Prostate gland (tissue), 2 donors: Measurements from ENCODE around the gene MACC1. TPM values are rescaled to one million over a fixed set of nuclear protein-coding genes. Genes with fewer than 3 reads are reported as not detected.

ENCODE experiments used
- DNase-seq: peaks from one replicate; pipeline ENCODE4 v3.0.0-alpha.2; 2019; ENCODE audit warnings: low spot score
- H3K27ac ChIP-seq, 2 donors: fragments of 200-600 bp; sonication (generic); 2 replicates each; pipeline ENCODE4 v1.5.1; 2017 to 2019
- H3K27me3 ChIP-seq: fragments of 200-600 bp; sonication (generic); replicated peaks from 2 replicates; pipeline ENCODE4 v1.5.1; 2019; ENCODE audit not compliant: insufficient read depth
- H3K36me3 ChIP-seq, 2 donors: fragments of 200-600 bp; sonication (generic); 1 replicate in 1 of 2; 2 replicates in 1 of 2; pipeline versions ENCODE4 v1.5.1 to v1.8.1; 2017 to 2019
- H3K4me1 ChIP-seq: fragments of 200-600 bp; sonication (generic); replicated peaks from 2 replicates; pipeline ENCODE4 v1.5.1; 2019
- H3K4me3 ChIP-seq, 2 donors: fragments of 200-600 bp; sonication (generic); 2 replicates each; pipeline ENCODE4 v1.5.1; 2017 to 2019
- H3K9me3 ChIP-seq: fragments of 200-600 bp; sonication (generic); 2 replicates; pipeline ENCODE4 v1.5.1; 2017
- POLR2A ChIP-seq: fragments of 450-650 bp; IDR thresholded peaks from one replicate; pipeline ENCODE4 v1.6.1; 2016; ENCODE audit warnings: antibody characterized with exemption, mild to moderate bottlenecking
- POLR2AphosphoS5 ChIP-seq: sonication (generic); formaldehyde crosslinking; IDR thresholded peaks from one replicate; pipeline ENCODE4 v1.6.1; 2017; ENCODE audit warnings: antibody characterized with exemption
- WGBS: methylation state at CpG from one replicate; pipeline ENCODE4 v1.1.5; 2018; 5-methylcytosine and 5-hydroxymethylcytosine counted together
- intact Hi-C: fragments of 100-400 bp; cut with DNase I; formaldehyde crosslinking; loops from one replicate; pipeline ENCODE4 v1.14.2; 2022
- total RNA-seq, 2 donors: library from RNA; depleted of rRNA; stranded (reverse); fragments of >200 nt; gene quantifications; one replicate each; pipeline ENCODE4 v1.1.0, GENCODE V29; 2016
- TF ChIP-seq, protein P1 (sequence below), 4 experiments: fragments of 200-600 bp in 2 of 4; fragments of 450-650 bp in 2 of 4; sonication (generic) in 2 of 4; IDR thresholded peaks; 1 replicate in 3 of 4; 2 replicates in 1 of 4; pipeline ENCODE4 v1.5.1; 2016 to 2019; ENCODE audit warnings: antibody characterized with exemption in 4 of 4, mild to moderate bottlenecking in 2 of 4, moderate library complexity in 2 of 4

Gene MACC1
- total RNA-seq, 2 donors from 2014 or later, result 3.0 to 3.4 TPM

DNA sequence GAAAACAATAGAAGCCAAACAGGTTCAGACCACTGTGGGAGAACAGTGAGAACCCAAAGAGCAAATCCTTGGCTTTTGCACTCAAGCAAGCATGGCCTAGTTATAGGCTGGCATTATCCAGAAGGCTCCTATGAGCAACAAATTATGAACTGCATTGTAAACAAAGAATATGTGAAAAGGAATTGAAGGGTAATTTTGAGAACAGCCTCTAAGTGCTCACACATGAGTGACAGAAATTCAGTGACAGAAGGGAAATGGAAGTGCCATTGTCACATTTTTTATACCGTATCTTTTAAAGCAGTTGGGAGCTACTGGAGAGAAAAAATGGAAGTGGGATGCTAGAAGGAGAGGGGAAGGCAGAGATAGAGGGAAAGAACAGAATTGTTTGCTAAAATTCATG lies 114.2 kb downstream of the MACC1 start:
- Histone ChIP-seq H3K27me3 (no peaks in the 10 kb centered on the region), H3K4me1 (peaks cover 3% of the 10 kb centered on the region)

DNA sequence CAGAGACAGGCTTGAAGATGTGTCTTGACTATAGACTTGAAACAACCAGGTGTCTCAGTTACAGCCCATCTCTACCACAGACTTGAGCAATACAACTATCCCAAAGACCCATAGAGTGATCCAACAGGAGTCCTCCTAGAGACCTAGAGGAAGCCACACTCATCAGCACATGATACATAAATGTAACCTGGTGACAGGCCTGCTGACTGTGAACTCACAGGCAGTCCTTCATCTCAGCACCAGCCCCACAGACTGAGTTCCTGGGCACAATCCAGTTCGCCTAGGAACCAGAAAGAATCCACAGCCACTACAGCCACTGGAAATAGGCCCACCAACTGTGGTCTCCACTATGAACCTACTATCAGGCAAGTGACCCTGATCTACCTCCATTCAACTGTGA lies 121.3 kb downstream of the MACC1 start:
- no peak for TF ChIP-seq POLR2AphosphoS5
- TF ChIP-seq POLR2A, result no peak
- TF ChIP-seq, protein P1, sequence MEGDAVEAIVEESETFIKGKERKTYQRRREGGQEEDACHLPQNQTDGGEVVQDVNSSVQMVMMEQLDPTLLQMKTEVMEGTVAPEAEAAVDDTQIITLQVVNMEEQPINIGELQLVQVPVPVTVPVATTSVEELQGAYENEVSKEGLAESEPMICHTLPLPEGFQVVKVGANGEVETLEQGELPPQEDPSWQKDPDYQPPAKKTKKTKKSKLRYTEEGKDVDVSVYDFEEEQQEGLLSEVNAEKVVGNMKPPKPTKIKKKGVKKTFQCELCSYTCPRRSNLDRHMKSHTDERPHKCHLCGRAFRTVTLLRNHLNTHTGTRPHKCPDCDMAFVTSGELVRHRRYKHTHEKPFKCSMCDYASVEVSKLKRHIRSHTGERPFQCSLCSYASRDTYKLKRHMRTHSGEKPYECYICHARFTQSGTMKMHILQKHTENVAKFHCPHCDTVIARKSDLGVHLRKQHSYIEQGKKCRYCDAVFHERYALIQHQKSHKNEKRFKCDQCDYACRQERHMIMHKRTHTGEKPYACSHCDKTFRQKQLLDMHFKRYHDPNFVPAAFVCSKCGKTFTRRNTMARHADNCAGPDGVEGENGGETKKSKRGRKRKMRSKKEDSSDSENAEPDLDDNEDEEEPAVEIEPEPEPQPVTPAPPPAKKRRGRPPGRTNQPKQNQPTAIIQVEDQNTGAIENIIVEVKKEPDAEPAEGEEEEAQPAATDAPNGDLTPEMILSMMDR (IDR thresholded peaks at IDR 0.05), result no peak
- Histone ChIP-seq H3K27ac (no peak overlapping the region), H3K27me3 (no peaks in the 10 kb centered on the region), H3K36me3 (no peaks in the 10 kb centered on the region), H3K9me3 (no peaks in the 10 kb centered on the region), H3K4me1 (no peaks in the 10 kb centered on the region), H3K4me3 (no peak overlapping the region)
- WGBS, result 100% methylated on average over 1 of the region's 1 CpG
- no peak for DNase-seq
- intact Hi-C loops, result no loop called here

More for the DNA sequence above, 114.2 kb downstream of the MACC1 start:
- Histone ChIP-seq H3K27ac (no peak overlapping the region), H3K36me3 (no peaks in the 10 kb centered on the region), H3K4me3 (no peak overlapping the region), H3K9me3 (no peaks in the 10 kb centered on the region)
- no peak for DNase-seq
- intact Hi-C loops, result no loop called here
- TF ChIP-seq POLR2AphosphoS5, result no peak
- no peak for TF ChIP-seq POLR2A
- WGBS, result 91% methylated on average over 1 of the region's 1 CpG

DNA sequence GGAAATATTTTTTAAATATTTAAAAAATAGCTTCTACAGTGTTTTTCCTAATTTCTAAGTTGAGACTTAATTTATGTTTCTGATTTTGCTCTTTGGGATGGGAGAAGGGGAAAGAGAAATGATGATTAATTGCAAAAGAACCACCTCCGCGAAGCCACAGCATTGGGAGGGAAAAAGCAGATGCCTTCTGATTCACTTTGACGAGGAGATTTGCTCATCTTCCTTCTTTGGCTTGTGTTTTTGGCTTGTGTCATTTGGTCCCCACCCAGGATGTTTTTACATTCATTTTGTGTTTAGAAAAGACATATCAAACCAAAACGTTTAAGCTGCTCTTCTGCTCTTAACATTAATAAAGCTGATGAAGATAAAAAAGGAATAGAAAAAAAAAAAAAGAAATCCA lies 121.7 kb downstream of the MACC1 start:
- TF ChIP-seq, protein P1 (IDR thresholded peaks at IDR 0.05), result no peak
- TF ChIP-seq POLR2A (no peak), POLR2AphosphoS5 (no peak)
- H3K4me1 ChIP-seq, result no peaks in the 10 kb centered on the region
- H3K27me3 ChIP-seq, result no peaks in the 10 kb centered on the region
- intact Hi-C loops, result no loop called here
- 88% methylated on average over 4 of the region's 4 CpGs for WGBS
- H3K36me3 ChIP-seq, result no peaks in the 10 kb centered on the region
- no peak for DNase-seq
- no peaks in the 10 kb centered on the region for H3K9me3 ChIP-seq
- no peak overlapping the region for H3K27ac ChIP-seq
- H3K4me3 ChIP-seq, result no peak overlapping the region

DNA sequence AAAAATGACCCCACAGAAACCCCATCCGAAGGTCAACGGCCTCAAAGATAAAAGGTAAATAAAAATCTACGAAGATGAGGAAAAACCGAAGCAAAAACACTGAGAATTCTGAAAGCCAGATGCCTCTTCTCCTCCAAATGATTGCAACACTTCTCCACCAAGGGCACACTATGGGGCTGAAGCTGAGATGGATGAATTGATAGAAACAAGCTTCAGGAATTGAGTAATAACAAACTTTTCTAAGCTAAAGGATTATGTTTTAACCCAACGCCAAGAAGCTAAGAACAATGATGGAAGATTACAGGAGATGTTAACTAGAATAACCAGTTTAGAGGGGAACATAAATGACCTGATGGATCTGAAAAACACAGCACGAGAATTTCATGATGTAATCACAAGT lies 127.8 kb downstream of the MACC1 start:
- DNase-seq, result no peak
- Histone ChIP-seq H3K4me1 (no peaks in the 10 kb centered on the region), H3K36me3 (no peaks in the 10 kb centered on the region), H3K27me3 (no peaks in the 10 kb centered on the region), H3K27ac (no peak overlapping the region), H3K9me3 (no peaks in the 10 kb centered on the region), H3K4me3 (no peak overlapping the region)
- 67% methylated on average over 6 of the region's 6 CpGs for WGBS
- no peak for TF ChIP-seq POLR2A
- TF ChIP-seq, protein P1 (IDR thresholded peaks at IDR 0.05), result no peak
- TF ChIP-seq POLR2AphosphoS5, result no peak
- intact Hi-C loops, result no loop called here

DNA sequence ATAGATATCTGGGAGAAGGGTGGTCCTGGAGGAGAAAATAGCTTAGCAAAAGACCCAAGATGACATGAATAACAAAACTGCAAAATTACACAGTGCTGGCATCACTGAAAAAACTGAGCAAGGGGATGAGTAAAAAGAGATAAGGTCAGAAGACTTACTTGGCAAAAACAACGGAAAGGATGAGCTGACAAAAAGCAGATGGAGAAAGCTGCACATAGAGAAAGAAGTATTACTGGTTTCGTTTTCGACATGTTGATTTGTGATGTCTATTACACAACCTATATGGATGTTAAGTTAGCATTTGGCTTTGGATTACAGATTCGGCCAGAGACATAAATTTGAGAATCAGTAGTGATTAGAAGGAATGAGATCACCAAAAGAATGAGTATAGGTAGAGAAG lies 132.1 kb downstream of the MACC1 start:
- WGBS, result 62% methylated on average over 4 of the region's 4 CpGs
- H3K36me3 ChIP-seq, result no peaks in the 10 kb centered on the region
- H3K4me3 ChIP-seq, result no peak overlapping the region
- H3K27me3 ChIP-seq, result no peaks in the 10 kb centered on the region
- no peaks in the 10 kb centered on the region for H3K9me3 ChIP-seq
- no peak overlapping the region for H3K27ac ChIP-seq
- TF ChIP-seq POLR2AphosphoS5, result no peak
- no peak for TF ChIP-seq POLR2A
- TF ChIP-seq, protein P1 (IDR thresholded peaks at IDR 0.05), result no peak
- DNase-seq, result no peak
- H3K4me1 ChIP-seq, result no peaks in the 10 kb centered on the region
- intact Hi-C loops, result no loop called here

Other genes with a start within 250 kb of the MACC1 start
- gene ITGB8, start 113.5 kb upstream of the MACC1 start, total RNA-seq, result 10 to 100 TPM; 50.3 to 99.5 TPM